OCI-LY3 (cell line): Measurements from ENCODE around the gene TAS1R2.

Experiments used
- H2AFZ ChIP-seq: fragments of 200-600, 300-600 bp; shearing (Covaris generic); 2 replicates; pipeline ENCODE4 v1.6.0; 2014; ENCODE audit warnings: antibody characterized with exemption, low read depth, low read length
- H3K27ac ChIP-seq: fragments of 200-600, 300-600 bp; sonication (generic); 2 replicates; pipeline ENCODE4 v1.5.1; 2014; ENCODE audit warnings: mild to moderate bottlenecking, low read length, moderate library complexity, mixed read lengths
- H3K27me3 ChIP-seq: fragments of 200-600, 300-600 bp; sonication (generic); 2 replicates; pipeline ENCODE4 v1.6.1; 2014; ENCODE audit warnings: low read depth, low read length, mixed read lengths
- H3K36me3 ChIP-seq: fragments of 200-600, 300-600 bp; sonication (generic); replicated peaks from 2 replicates; pipeline ENCODE3; 2014; ENCODE audit warnings: low read depth, low read length, mixed read lengths
- H3K4me1 ChIP-seq: fragments of 300-600, 200-600 bp; sonication (generic); 2 replicates; pipeline ENCODE4 v1.6.1; 2014; ENCODE audit warnings: low read length, mixed read lengths
- H3K4me2 ChIP-seq: fragments of 200-600, 300-600 bp; sonication (generic); 2 replicates; pipeline ENCODE4 v1.6.1; 2014; ENCODE audit warnings: low read length, mixed read lengths
- H3K4me3 ChIP-seq: fragments of 300-600, 200-600 bp; sonication (generic); 2 replicates; pipeline ENCODE4 v1.5.1; 2014; ENCODE audit warnings: antibody characterized with exemption, mild to moderate bottlenecking, low read length, moderate library complexity
- H3K79me2 ChIP-seq: fragments of 300-600, 200-600 bp; shearing (Covaris generic); 2 replicates; pipeline ENCODE4 v1.6.1; 2014; ENCODE audit warnings: mild to moderate bottlenecking, low read length, mixed read lengths
- H3K9ac ChIP-seq: fragments of 300-600, 200-600 bp; shearing (Covaris generic); 2 replicates; pipeline ENCODE4 v1.6.0; 2014; ENCODE audit warnings: mild to moderate bottlenecking, low read length, moderate library complexity
- H3K9me3 ChIP-seq: fragments of 200-600, 300-600 bp; shearing (Covaris generic); 2 replicates; pipeline ENCODE4 v1.6.1; 2014; ENCODE audit warnings: low read length, mixed read lengths; ENCODE audit not compliant: insufficient read depth
- H4K20me1 ChIP-seq: fragments of 200-600, 300-600 bp; sonication (generic); 2 replicates; pipeline ENCODE4 v1.6.1; 2016; ENCODE audit warnings: low read length, mixed read lengths; ENCODE audit not compliant: insufficient read depth
- CTCF ChIP-seq: fragments of 200-600, 300-600 bp; sonication (generic); IDR thresholded peaks from 2 replicates; pipeline ENCODE4 v1.5.1; 2014; ENCODE audit warnings: antibody characterized with exemption, low read length, low read depth
- EZH2phosphoT487 ChIP-seq: fragments of 200-600 bp; shearing (Covaris generic); IDR thresholded peaks from 2 replicates; pipeline ENCODE4 v1.6.1; 2018; ENCODE audit warnings: antibody characterized with exemption, mixed run types, low read depth

TAS1R2 gene

GRCh38 chr1:18902523-18903290, 43.2 kb upstream of the TAS1R2 start, which contains the start of gene ALDH4A1:
Gene ALDH4A1 (minus strand): TSS chr1:18902555. CDS start chr1:18902523, 32 bp downstream.
- no peak within 1 kb of the TSS for H3K4me2 ChIP-seq
- no peaks in the 10 kb centered on the region for H3K27me3 ChIP-seq
- no peak within 1 kb of the TSS for H3K9ac ChIP-seq
- no peaks in the 10 kb centered on the region for H3K9me3 ChIP-seq
- no peak within 1 kb of the TSS for H3K4me3 ChIP-seq
- no peaks in the 10 kb centered on the region for H4K20me1 ChIP-seq
- H3K79me2 ChIP-seq = no peaks in the 10 kb centered on the region
- TF ChIP-seq CTCF (no peak), EZH2phosphoT487 (no peak)
- no peak within 1 kb of the TSS for H2AFZ ChIP-seq
- no peaks in the 10 kb centered on the region for H3K4me1 ChIP-seq
- no peak within 1 kb of the TSS for H3K27ac ChIP-seq
- H3K36me3 ChIP-seq = no peaks in the 10 kb centered on the region

- no peak overlapping the region for H3K4me2 ChIP-seq
- no peaks in the 10 kb centered on the region for H3K9me3 ChIP-seq
- no peak for TF ChIP-seq CTCF
- no peak for TF ChIP-seq EZH2phosphoT487
- no peaks in the 10 kb centered on the region for H4K20me1 ChIP-seq
- H3K27ac ChIP-seq = no peak overlapping the region
- H2AFZ ChIP-seq = no peak overlapping the region
- no peaks in the 10 kb centered on the region for H3K79me2 ChIP-seq
- H3K27me3 ChIP-seq = no peaks in the 10 kb centered on the region
- H3K4me3 ChIP-seq = no peak overlapping the region
- no peaks in the 10 kb centered on the region for H3K4me1 ChIP-seq
- H3K36me3 ChIP-seq = no peaks in the 10 kb centered on the region
- no peak overlapping the region for H3K9ac ChIP-seq
Observed at GRCh38 chr1:18901952-18902522, 42.6 kb upstream of the TAS1R2 start.

GRCh38 chr1:18901147-18901951, 41.9 kb upstream of the TAS1R2 start:
- Histone ChIP-seq H3K36me3 (no peaks in the 10 kb centered on the region), H3K4me1 (no peaks in the 10 kb centered on the region), H3K27me3 (no peaks in the 10 kb centered on the region), H3K9ac (no peak overlapping the region), H4K20me1 (no peaks in the 10 kb centered on the region), H3K4me2 (no peak overlapping the region), H3K4me3 (no peak overlapping the region), H3K79me2 (no peaks in the 10 kb centered on the region), H2AFZ (no peak overlapping the region), H3K27ac (no peak overlapping the region), H3K9me3 (no peaks in the 10 kb centered on the region)
- TF ChIP-seq EZH2phosphoT487 (no peak), CTCF (no peak)

- H3K9me3 ChIP-seq = no peaks in the 10 kb centered on the region
- no peaks in the 10 kb centered on the region for H3K27me3 ChIP-seq
- H3K4me3 ChIP-seq = no peak overlapping the region
- no peaks in the 10 kb centered on the region for H3K4me1 ChIP-seq
- no peak overlapping the region for H3K4me2 ChIP-seq
- H3K9ac ChIP-seq = no peak overlapping the region
- H4K20me1 ChIP-seq = no peaks in the 10 kb centered on the region
- no peak overlapping the region for H3K27ac ChIP-seq
- H3K79me2 ChIP-seq = no peaks in the 10 kb centered on the region
- TF ChIP-seq EZH2phosphoT487 (no peak), CTCF (no peak)
- H3K36me3 ChIP-seq = no peaks in the 10 kb centered on the region
- H2AFZ ChIP-seq = no peak overlapping the region
Observed at GRCh38 chr1:18900303-18900841, 40.9 kb upstream of the TAS1R2 start.
